ENCODE results near the gene FANCC.

Gene FANCC

GRCh38 chr9:95193067-95193466, 124.4 kb downstream of the FANCC start:
- Histone ChIP-seq H3K9me3 (ENCODE audit: control insufficient read depth, low read length) (no peaks in the 10 kb centered on the region), H2AFZ (ENCODE audit: low read depth, low read length) (no peak overlapping the region), H3K14ac (ENCODE audit: low read length in 2 of 2) (no peak overlapping the region), H3K4me1 (ENCODE audit: control insufficient read depth, insufficient read depth, low read depth, low read length) (peaks cover 5% of the 10 kb centered on the region), H3K9ac (ENCODE audit: low read length) (no peak overlapping the region), H2BK5ac (ENCODE audit: low read depth, low read length, poor library complexity, severe bottlenecking) (no peak overlapping the region), H3K27ac (ENCODE audit: low read length, poor library complexity, severe bottlenecking) (no peak overlapping the region), H4K8ac (ENCODE audit: low read length) (no peak overlapping the region), H4K91ac (ENCODE audit: low read length) (no peak overlapping the region), H3K4ac (ENCODE audit: low read depth in 1 of 2, low read length in 2 of 2) (peak overlapping the region in 1 of 2 experiments; percentile 35), H2BK120ac (ENCODE audit: low read depth, low read length) (no peak overlapping the region), H3K36me3 (ENCODE audit: control insufficient read depth in 1 of 2, insufficient read depth in 2 of 2, low read depth in 1 of 2, low read length in 2 of 2) (no peaks in the 10 kb centered on the region), H3K79me1 (replicated peaks; ENCODE audit: low read length, poor library complexity, severe bottlenecking) (peaks cover 4% of the 10 kb centered on the region), H3K4me3 (ENCODE audit: insufficient read depth in 1 of 2, low read depth in 1 of 2, low read length in 2 of 2) (no peak overlapping the region), H3K27me3 (ENCODE audit: control insufficient read depth in 1 of 2, insufficient read depth in 1 of 2, low read length in 2 of 2) (no peaks in the 10 kb centered on the region), H2BK12ac (ENCODE audit: low read length in 2 of 2) (peak overlapping the region in 1 of 2 experiments; percentile 10), H3K4me2 (ENCODE audit: low read length, poor library complexity, severe bottlenecking) (no peak overlapping the region), H2BK15ac (ENCODE audit: low read depth, poor library complexity, severe bottlenecking) (no peak overlapping the region), H2AK5ac (ENCODE audit: low read length, severe bottlenecking) (no peak overlapping the region), H3K23ac (ENCODE audit: low read length in 2 of 2) (no peak overlapping the region), H3K18ac (ENCODE audit: low read depth in 1 of 2, low read length in 2 of 2) (no peak overlapping the region)
- 81% methylated on average over 8 of the region's 8 CpGs for WGBS
- DNase-seq = no peak

GRCh38 chr9:95192631-95193030, 124.9 kb downstream of the FANCC start:
- WGBS = 80% methylated on average over 1 of the region's 1 CpG
- no peak overlapping the region for H4K8ac ChIP-seq (ENCODE audit: low read length)

GRCh38 chr9:95190413-95190812, 127.1 kb downstream of the FANCC start:
- H2BK120ac ChIP-seq (ENCODE audit: low read depth, low read length) = peak overlapping the region; percentile 89
- WGBS = 97% methylated on average over 4 of the region's 4 CpGs
- DNase-seq = no peak

More at GRCh38 chr9:95192631-95193030, 124.9 kb downstream of the FANCC start:
- no peak for DNase-seq
- H3K9ac ChIP-seq (ENCODE audit: low read length) = no peak overlapping the region
- no peaks in the 10 kb centered on the region for H3K9me3 ChIP-seq (ENCODE audit: control insufficient read depth, low read length)
- H3K27me3 ChIP-seq (ENCODE audit: control insufficient read depth in 1 of 2, insufficient read depth in 1 of 2, low read length in 2 of 2) = no peaks in the 10 kb centered on the region
- H2AFZ ChIP-seq (ENCODE audit: low read depth, low read length) = no peak overlapping the region
- peaks cover 7% of the 10 kb centered on the region for H3K79me1 ChIP-seq (replicated peaks; ENCODE audit: low read length, poor library complexity, severe bottlenecking)
- no peak overlapping the region for H2BK15ac ChIP-seq (ENCODE audit: low read depth, poor library complexity, severe bottlenecking)
- H2BK120ac ChIP-seq (ENCODE audit: low read depth, low read length) = no peak overlapping the region
- no peak overlapping the region for H2BK12ac ChIP-seq (ENCODE audit: low read length in 2 of 2)
- no peak overlapping the region for H2BK5ac ChIP-seq (ENCODE audit: low read depth, low read length, poor library complexity, severe bottlenecking)
- no peak overlapping the region for H3K4me3 ChIP-seq (ENCODE audit: insufficient read depth in 1 of 2, low read depth in 1 of 2, low read length in 2 of 2)
- H4K91ac ChIP-seq (ENCODE audit: low read length) = no peak overlapping the region
- H3K18ac ChIP-seq (ENCODE audit: low read depth in 1 of 2, low read length in 2 of 2) = no peak overlapping the region
- no peak overlapping the region for H3K4me2 ChIP-seq (ENCODE audit: low read length, poor library complexity, severe bottlenecking)
- no peaks in the 10 kb centered on the region for H3K36me3 ChIP-seq (ENCODE audit: control insufficient read depth in 1 of 2, insufficient read depth in 2 of 2, low read depth in 1 of 2, low read length in 2 of 2)
- no peak overlapping the region for H2AK5ac ChIP-seq (ENCODE audit: low read length, severe bottlenecking)
- no peak overlapping the region for H3K4ac ChIP-seq (ENCODE audit: low read depth in 1 of 2, low read length in 2 of 2)
- H3K23ac ChIP-seq (ENCODE audit: low read length in 2 of 2) = no peak overlapping the region
- H3K27ac ChIP-seq (ENCODE audit: low read length, poor library complexity, severe bottlenecking) = no peak overlapping the region
- H3K14ac ChIP-seq (ENCODE audit: low read length in 2 of 2) = no peak overlapping the region
- peaks cover 6% of the 10 kb centered on the region for H3K4me1 ChIP-seq (ENCODE audit: control insufficient read depth, insufficient read depth, low read depth, low read length)

GRCh38 chr9:95189251-95190098, 128.0 kb downstream of the FANCC start:
- Histone ChIP-seq H4K91ac (ENCODE audit: low read length) (peak overlapping the region; percentile 76), H3K23ac (ENCODE audit: low read length in 2 of 2) (no peak overlapping the region), H3K4me3 (ENCODE audit: insufficient read depth in 1 of 2, low read depth in 1 of 2, low read length in 2 of 2) (no peak overlapping the region), H2BK15ac (ENCODE audit: low read depth, poor library complexity, severe bottlenecking) (peak overlapping the region; percentile 74), H2BK12ac (ENCODE audit: low read length in 2 of 2) (peak overlapping the region; percentile 29 to 98), H3K9me3 (ENCODE audit: control insufficient read depth, low read length) (no peaks in the 10 kb centered on the region), H3K9ac (ENCODE audit: low read length) (peak overlapping the region; percentile 32), H3K18ac (ENCODE audit: low read depth in 1 of 2, low read length in 2 of 2) (peak overlapping the region; percentile 67 to 98), H3K4me1 (ENCODE audit: control insufficient read depth, insufficient read depth, low read depth, low read length) (peaks cover 4% of the 10 kb centered on the region), H2BK5ac (ENCODE audit: low read depth, low read length, poor library complexity, severe bottlenecking) (no peak overlapping the region), H3K27ac (ENCODE audit: low read length, poor library complexity, severe bottlenecking) (peak overlapping the region; percentile 16), H3K4me2 (ENCODE audit: low read length, poor library complexity, severe bottlenecking) (peak overlapping the region; percentile 35), H3K79me1 (replicated peaks; ENCODE audit: low read length, poor library complexity, severe bottlenecking) (peaks cover 7% of the 10 kb centered on the region), H3K36me3 (ENCODE audit: control insufficient read depth in 1 of 2, insufficient read depth in 2 of 2, low read depth in 1 of 2, low read length in 2 of 2) (no peaks in the 10 kb centered on the region), H4K8ac (ENCODE audit: low read length) (peak overlapping the region; percentile 78), H3K14ac (ENCODE audit: low read length in 2 of 2) (no peak overlapping the region), H3K27me3 (ENCODE audit: control insufficient read depth in 1 of 2, insufficient read depth in 1 of 2, low read length in 2 of 2) (no peaks in the 10 kb centered on the region), H3K4ac (ENCODE audit: low read depth in 1 of 2, low read length in 2 of 2) (peak overlapping the region in 1 of 2 experiments; percentile 50), H2BK120ac (ENCODE audit: low read depth, low read length) (peak overlapping the region; percentile 89), H2AK5ac (ENCODE audit: low read length, severe bottlenecking) (no peak overlapping the region), H2AFZ (ENCODE audit: low read depth, low read length) (peak overlapping the region; percentile 48)
- WGBS = 0% methylated on average over 1 of the region's 7 CpGs
- peak; percentile 95 for DNase-seq

More at GRCh38 chr9:95190413-95190812, 127.1 kb downstream of the FANCC start:
- Histone ChIP-seq H2BK12ac (ENCODE audit: low read length in 2 of 2) (peak overlapping the region; percentile 51 to 100), H2AK5ac (ENCODE audit: low read length, severe bottlenecking) (no peak overlapping the region), H3K4ac (ENCODE audit: low read depth in 1 of 2, low read length in 2 of 2) (peak overlapping the region; percentile 50 to 66), H2BK5ac (ENCODE audit: low read depth, low read length, poor library complexity, severe bottlenecking) (no peak overlapping the region), H4K91ac (ENCODE audit: low read length) (peak overlapping the region; percentile 99), H3K27ac (ENCODE audit: low read length, poor library complexity, severe bottlenecking) (no peak overlapping the region), H3K9me3 (ENCODE audit: control insufficient read depth, low read length) (no peaks in the 10 kb centered on the region), H3K79me1 (replicated peaks; ENCODE audit: low read length, poor library complexity, severe bottlenecking) (peaks cover 7% of the 10 kb centered on the region), H3K36me3 (ENCODE audit: control insufficient read depth in 1 of 2, insufficient read depth in 2 of 2, low read depth in 1 of 2, low read length in 2 of 2) (no peaks in the 10 kb centered on the region), H3K9ac (ENCODE audit: low read length) (no peak overlapping the region), H3K23ac (ENCODE audit: low read length in 2 of 2) (peak overlapping the region in 1 of 2 experiments; percentile 57), H3K4me2 (ENCODE audit: low read length, poor library complexity, severe bottlenecking) (no peak overlapping the region), H2AFZ (ENCODE audit: low read depth, low read length) (no peak overlapping the region), H3K27me3 (ENCODE audit: control insufficient read depth in 1 of 2, insufficient read depth in 1 of 2, low read length in 2 of 2) (no peaks in the 10 kb centered on the region), H3K14ac (ENCODE audit: low read length in 2 of 2) (peak overlapping the region in 1 of 2 experiments; percentile 91), H3K4me3 (ENCODE audit: insufficient read depth in 1 of 2, low read depth in 1 of 2, low read length in 2 of 2) (no peak overlapping the region), H3K4me1 (ENCODE audit: control insufficient read depth, insufficient read depth, low read depth, low read length) (peaks cover 4% of the 10 kb centered on the region), H2BK15ac (ENCODE audit: low read depth, poor library complexity, severe bottlenecking) (no peak overlapping the region), H3K18ac (ENCODE audit: low read depth in 1 of 2, low read length in 2 of 2) (peak overlapping the region; percentile 96 to 98), H4K8ac (ENCODE audit: low read length) (peak overlapping the region; percentile 90)

All from mesenchymal stem cell (in vitro differentiated cells and primary cell).